NT2/D1 (cell line): ENCODE measurements around the gene CADPS2.

Source experiments
- SUZ12 ChIP-seq: IDR thresholded peaks from 2 replicates; pipeline ENCODE4 v1.6.1; 2011; ENCODE audit not compliant: insufficient read length, insufficient read depth; ENCODE audit errors: extremely low read depth
- YY1 ChIP-seq: IDR thresholded peaks from 2 replicates; pipeline ENCODE4 v1.6.1; 2011; ENCODE audit not compliant: insufficient read length, insufficient read depth
- ZNF274 ChIP-seq: IDR thresholded peaks from 2 replicates; pipeline ENCODE4 v1.6.1; 2011; ENCODE audit warnings: mild to moderate bottlenecking, low read depth, low read length

- TF ChIP-seq ZNF274 (no peak), YY1 (no peak), SUZ12 (no peak)
Measured at GRCh38 chr7:122453432-122453831, 432.8 kb downstream of the CADPS2 start.
